Measurements from ENCODE around the gene DLX6.

DNA sequence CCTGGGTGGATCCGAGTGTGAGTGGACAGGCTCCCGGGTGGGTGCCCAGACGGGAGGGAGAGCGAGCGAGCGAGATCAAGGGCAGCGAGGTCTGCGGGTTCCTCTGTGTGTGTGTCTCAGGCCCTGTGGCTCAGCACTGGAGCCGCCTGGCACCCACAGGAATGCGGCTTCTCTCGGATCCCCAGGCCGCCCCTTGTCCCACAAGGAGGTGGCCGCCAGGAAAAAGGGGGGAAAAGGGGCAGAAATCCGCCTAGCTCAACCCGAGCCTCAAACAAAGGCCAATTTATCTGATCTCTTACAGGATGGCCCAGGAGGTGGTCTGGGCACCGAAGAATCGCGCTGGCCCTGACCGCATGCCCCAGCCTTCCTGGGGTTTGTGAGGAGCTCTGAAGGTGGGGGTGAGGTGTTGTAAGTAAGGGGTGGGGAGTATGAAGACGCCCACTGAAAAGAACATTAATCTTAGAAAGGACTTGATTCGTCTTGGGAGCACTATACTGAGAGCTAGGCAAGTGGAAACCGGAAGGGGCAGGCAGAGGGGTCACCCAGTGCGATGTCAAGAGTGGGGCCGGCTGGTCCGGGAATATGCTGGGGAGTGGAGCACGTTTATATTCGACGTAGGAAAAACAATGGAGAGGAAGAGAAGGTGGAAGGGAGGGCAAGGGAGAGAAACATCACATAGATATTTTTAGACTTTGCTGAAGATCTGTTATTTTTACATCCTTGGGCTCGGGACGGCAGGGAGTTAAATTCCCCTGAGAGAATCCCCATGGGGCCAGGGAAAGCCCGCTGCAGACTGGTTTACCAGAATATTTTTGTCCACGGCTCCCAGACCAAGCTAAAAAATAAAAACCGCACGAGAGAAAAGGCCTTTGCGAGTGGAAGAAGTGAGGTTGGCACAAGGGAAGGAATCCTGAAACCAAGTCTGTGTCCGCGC, 12.1 kb downstream of the DLX6 start:
- TF ChIP-seq POLR2AphosphoS5 (IDR thresholded peaks at IDR 0.05; ENCODE audit: low read depth, low read length) (no peak), KDM5A (IDR thresholded peaks at IDR 0.05; ENCODE audit: low read length) (no peak), MAX (IDR thresholded peaks at IDR 0.05) (no peak)
